Keratinocyte (primary cell): ENCODE results near the gene ZG16B. TPM values are rescaled to one million over a fixed set of nuclear protein-coding genes. Genes with fewer than 3 reads are reported as not detected.
A peak's percentile ranks its signal among the peaks of the same experiment; 100 is the strongest.

Experiments
- DNase-seq: peaks from one replicate; pipeline ENCODE4 v3.0.0-alpha.2; 2011; ENCODE audit warnings: low read depth, missing footprints, low spot score
- FAIRE-seq: peaks from 2 replicates; lab custom pipeline; 2011; peaks lifted over from hg19 to GRCh38; lab: Jason Lieb, UNC
- H2AFZ ChIP-seq: 2 replicates; pipeline ENCODE4 v1.6.0; 2012; ENCODE audit warnings: low read length, control low read depth, inconsistent platforms; ENCODE audit not compliant: control insufficient read depth
- H3K27ac ChIP-seq: 2 replicates; pipeline ENCODE4 v1.5.1; 2011; ENCODE audit warnings: low read length; ENCODE audit not compliant: control insufficient read depth, insufficient read depth
- H3K27me3 ChIP-seq: 3 replicates; pipeline ENCODE4 v1.6.0; 2011; ENCODE audit warnings: low read length; ENCODE audit not compliant: control insufficient read depth, insufficient read depth; ENCODE audit errors: extremely low read depth
- H3K36me3 ChIP-seq, 2 experiments: 2 replicates in 1 of 2; 3 replicates in 1 of 2; pipeline ENCODE4 v1.5.1; 2011; ENCODE audit warnings: low read length in 2 of 2, mild to moderate bottlenecking in 1 of 2; ENCODE audit not compliant: control insufficient read depth in 2 of 2, insufficient read depth in 2 of 2; ENCODE audit errors: extremely low read depth in 1 of 2
- H3K4me1 ChIP-seq: 3 replicates; pipeline ENCODE4 v1.5.1; 2011; ENCODE audit warnings: low read length; ENCODE audit not compliant: control insufficient read depth, insufficient read depth; ENCODE audit errors: extremely low read depth
- H3K4me2 ChIP-seq: 3 replicates; pipeline ENCODE4 v1.6.0; 2011; ENCODE audit warnings: low read depth, low read length; ENCODE audit not compliant: control insufficient read depth, insufficient read depth; ENCODE audit errors: extremely low read depth
- H3K4me3 ChIP-seq, 3 experiments: fragments of 200-600 bp in 1 of 3; sonication (generic) in 1 of 3; 2 replicates in 2 of 3; 3 replicates in 1 of 3; pipeline ENCODE4 v1.5.1; 2011 to 2016; ENCODE audit warnings: low read length in 3 of 3, mild to moderate bottlenecking in 3 of 3, control low read depth in 2 of 3, inconsistent platforms in 1 of 3, low read depth in 1 of 3, mixed read lengths in 1 of 3, mixed run types in 1 of 3, moderate library complexity in 1 of 3; ENCODE audit not compliant: control insufficient read depth in 2 of 3, insufficient read depth in 2 of 3; ENCODE audit errors: extremely low read depth in 1 of 3
- H3K79me2 ChIP-seq: 2 replicates; pipeline ENCODE4 v1.6.0; 2012; ENCODE audit warnings: low read length; ENCODE audit not compliant: control insufficient read depth, insufficient read depth
- H3K9ac ChIP-seq: 3 replicates; pipeline ENCODE4 v1.6.0; 2011; ENCODE audit warnings: low read length; ENCODE audit not compliant: control insufficient read depth, insufficient read depth; ENCODE audit errors: extremely low read depth
- H3K9me1 ChIP-seq: 3 replicates; pipeline ENCODE4 v1.6.0; 2011; ENCODE audit warnings: low read length; ENCODE audit not compliant: control insufficient read depth, insufficient read depth; ENCODE audit errors: extremely low read depth
- H3K9me3 ChIP-seq: 2 replicates; pipeline ENCODE4 v1.5.1; 2012; ENCODE audit warnings: low read depth, low read length; ENCODE audit not compliant: control insufficient read depth
- H4K20me1 ChIP-seq: 3 replicates; pipeline ENCODE4 v1.6.0; 2011; ENCODE audit warnings: low read length; ENCODE audit not compliant: control insufficient read depth, insufficient read depth; ENCODE audit errors: extremely low read depth
- EZH2 ChIP-seq: IDR thresholded peaks from one replicate; pipeline ENCODE4 v1.6.1; 2012; ENCODE audit warnings: inconsistent platforms, mild to moderate bottlenecking, low read length, moderate library complexity
- dilution Hi-C: fragments of 300-500 bp; cut with MboI; formaldehyde crosslinking; loops from one replicate; pipeline ENCODE4 v1.7.0; 2020; ENCODE audit warnings: low sequenced_read_pairs; ENCODE audit not compliant: extremely low pct_ligation_motif_present
- polyA plus RNA-seq, 5 experiments: library from polyadenylated mRNA; depleted of rRNA in 3 of 5; stranded (reverse) in 3 of 5; stranded (forward) in 1 of 5; unstranded in 1 of 5; fragments of >200 nt; gene quantifications; 1 replicate in 1 of 5; 2 replicates in 3 of 5; 3 replicates in 1 of 5; pipeline versions ENCODE4 v1.2.1 to v1.2.3, GENCODE V29; 2011 to 2012; ENCODE audit warnings: missing spikeins in 2 of 5, low read depth in 1 of 5, low replicate concordance in 1 of 5
- TF ChIP-seq, protein P1 (sequence below), 3 experiments: IDR thresholded peaks in 1 of 3; conservative IDR thresholded peaks in 1 of 3; optimal IDR thresholded peaks in 1 of 3; 2 replicates in 2 of 3; 3 replicates in 1 of 3; pipeline versions ENCODE3 to v1.5.1; 2011; ENCODE audit warnings: low read length in 3 of 3, mild to moderate bottlenecking in 3 of 3, moderate library complexity in 2 of 3, control low read depth in 1 of 3, inconsistent platforms in 1 of 3; ENCODE audit not compliant: insufficient read depth in 2 of 3; ENCODE audit errors: extremely low read depth in 1 of 3

Gene ZG16B
- polyA plus RNA-seq, 1 donor (not counting 4 experiments of a cell fraction or from before 2014, with no cell fraction given) = 2.1 TPM

DNA sequence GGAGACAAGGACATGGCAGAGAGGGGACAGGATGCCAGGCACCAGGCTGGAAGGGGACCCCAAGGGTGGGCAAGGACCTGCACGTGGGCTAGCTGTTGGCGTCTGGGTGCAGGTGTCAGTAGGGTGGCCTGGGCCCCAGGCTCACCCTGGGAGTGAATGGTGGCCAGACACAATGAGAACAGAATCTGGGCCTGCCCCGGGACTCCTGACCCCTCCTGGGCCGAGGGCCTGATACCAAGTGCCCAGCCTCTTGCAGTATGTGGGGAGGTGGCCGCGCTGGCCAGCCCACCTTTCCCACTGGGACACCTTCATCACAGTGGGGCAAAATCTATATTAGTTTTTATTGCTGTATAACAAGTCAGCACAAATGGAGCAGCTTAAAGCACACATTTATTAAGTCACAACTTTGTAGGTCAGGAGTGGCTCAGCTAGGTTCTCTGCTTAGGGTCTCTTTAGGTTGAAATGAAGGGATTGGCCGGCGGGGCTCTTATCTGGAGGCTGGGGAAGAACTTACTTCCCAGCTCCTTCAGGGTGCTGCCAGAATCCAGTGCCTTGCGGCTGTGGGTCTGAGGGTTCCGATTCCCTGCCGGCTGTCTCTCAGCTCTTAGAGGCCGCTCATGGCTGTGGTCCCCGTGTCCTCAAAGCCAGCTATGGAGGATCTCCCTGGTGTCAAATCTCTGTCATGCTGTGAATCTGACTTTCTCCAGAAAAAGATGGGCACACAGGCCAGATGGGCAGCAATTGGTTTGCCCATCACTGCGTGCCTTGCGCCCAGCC is 46.3 kb upstream of the ZG16B start:
- Histone ChIP-seq H4K20me1 (no peaks in the 10 kb centered on the region), H3K36me3 (no peaks in the 10 kb centered on the region), H3K79me2 (no peaks in the 10 kb centered on the region), H3K4me2 (no peak overlapping the region), H3K9me1 (no peaks in the 10 kb centered on the region), H3K9me3 (no peaks in the 10 kb centered on the region), H3K27me3 (peaks cover 38% of the 10 kb centered on the region), H2AFZ (no peak overlapping the region), H3K4me3 (no peak overlapping the region), H3K9ac (no peak overlapping the region), H3K4me1 (peaks cover 2% of the 10 kb centered on the region), H3K27ac (no peak overlapping the region)
- dilution Hi-C loops = no loop called here
- no peak for DNase-seq
- TF ChIP-seq EZH2 = no peak
- TF ChIP-seq, protein P1, sequence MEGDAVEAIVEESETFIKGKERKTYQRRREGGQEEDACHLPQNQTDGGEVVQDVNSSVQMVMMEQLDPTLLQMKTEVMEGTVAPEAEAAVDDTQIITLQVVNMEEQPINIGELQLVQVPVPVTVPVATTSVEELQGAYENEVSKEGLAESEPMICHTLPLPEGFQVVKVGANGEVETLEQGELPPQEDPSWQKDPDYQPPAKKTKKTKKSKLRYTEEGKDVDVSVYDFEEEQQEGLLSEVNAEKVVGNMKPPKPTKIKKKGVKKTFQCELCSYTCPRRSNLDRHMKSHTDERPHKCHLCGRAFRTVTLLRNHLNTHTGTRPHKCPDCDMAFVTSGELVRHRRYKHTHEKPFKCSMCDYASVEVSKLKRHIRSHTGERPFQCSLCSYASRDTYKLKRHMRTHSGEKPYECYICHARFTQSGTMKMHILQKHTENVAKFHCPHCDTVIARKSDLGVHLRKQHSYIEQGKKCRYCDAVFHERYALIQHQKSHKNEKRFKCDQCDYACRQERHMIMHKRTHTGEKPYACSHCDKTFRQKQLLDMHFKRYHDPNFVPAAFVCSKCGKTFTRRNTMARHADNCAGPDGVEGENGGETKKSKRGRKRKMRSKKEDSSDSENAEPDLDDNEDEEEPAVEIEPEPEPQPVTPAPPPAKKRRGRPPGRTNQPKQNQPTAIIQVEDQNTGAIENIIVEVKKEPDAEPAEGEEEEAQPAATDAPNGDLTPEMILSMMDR (optimal IDR thresholded peaks at IDR 0.05 in 1 of 3, IDR thresholded peaks at IDR 0.05 in 1 of 3, conservative IDR thresholded peaks at IDR 0.05 in 1 of 3; ENCODE audit: extremely low read depth in 1 of 3, insufficient read depth in 2 of 3, low read length in 3 of 3) = no peak
- no peak for FAIRE-seq

DNA sequence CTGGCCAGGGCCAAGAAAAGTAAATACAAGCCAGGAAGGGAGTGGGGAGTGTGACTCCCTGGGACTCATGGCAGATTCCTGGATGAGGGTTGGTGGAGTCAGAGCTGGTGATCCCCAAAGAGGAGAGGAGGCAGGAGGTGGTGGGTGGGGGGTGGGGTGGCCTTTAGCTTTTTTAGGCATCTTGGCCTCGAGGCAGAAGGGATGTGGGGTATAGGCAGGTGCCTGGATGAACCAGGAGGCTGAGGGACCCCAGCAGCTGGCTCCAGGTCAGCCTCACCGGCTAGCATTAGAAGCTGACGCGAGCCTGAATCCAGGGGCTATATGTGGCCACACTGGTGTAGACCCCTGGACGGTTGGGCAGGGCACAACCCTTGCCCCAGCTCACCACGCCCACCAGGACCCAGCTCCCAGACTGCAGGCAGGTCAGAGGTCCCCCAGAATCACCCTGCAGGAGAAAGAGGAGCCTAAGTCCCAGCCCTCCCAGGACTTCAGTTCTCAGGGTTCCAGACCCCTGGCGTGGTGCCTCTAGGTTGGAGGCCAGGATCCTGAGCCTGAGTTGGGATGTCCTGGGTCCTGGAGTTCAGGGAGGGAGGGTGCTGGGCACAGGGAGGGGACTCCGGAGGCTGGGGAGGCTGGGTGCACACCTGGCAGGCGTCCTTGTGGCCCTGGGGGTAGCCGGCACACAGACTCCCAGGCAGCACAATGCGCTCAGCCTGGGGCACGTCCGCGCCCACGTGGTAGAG is 45.6 kb upstream of the ZG16B start:
- peak overlapping the region; percentile 22 for H2AFZ ChIP-seq
- H4K20me1 ChIP-seq = no peaks in the 10 kb centered on the region
- no peaks in the 10 kb centered on the region for H3K9me1 ChIP-seq
- no peak overlapping the region for H3K9ac ChIP-seq
- FAIRE-seq = no peak
- H3K79me2 ChIP-seq = no peaks in the 10 kb centered on the region
- H3K36me3 ChIP-seq = no peaks in the 10 kb centered on the region
- no peak for TF ChIP-seq EZH2
- TF ChIP-seq, protein P1 (optimal IDR thresholded peaks at IDR 0.05 in 1 of 3, IDR thresholded peaks at IDR 0.05 in 1 of 3, conservative IDR thresholded peaks at IDR 0.05 in 1 of 3; ENCODE audit: extremely low read depth in 1 of 3, insufficient read depth in 2 of 3, low read length in 3 of 3) = no peak
- dilution Hi-C loops = no loop called here
- H3K4me1 ChIP-seq = no peaks in the 10 kb centered on the region
- no peak overlapping the region for H3K4me2 ChIP-seq
- peak overlapping the region in 1 of 3 experiments; percentile 27 for H3K4me3 ChIP-seq
- H3K27me3 ChIP-seq = peaks cover 43% of the 10 kb centered on the region
- H3K27ac ChIP-seq = no peak overlapping the region
- no peak for DNase-seq
- H3K9me3 ChIP-seq = no peaks in the 10 kb centered on the region
